Uterus (tissue), 2 donors: ENCODE data around the gene SIN3A.

Experiments
- POLR2A ChIP-seq, 2 donors: fragments of 450-650 bp; IDR thresholded peaks; one replicate each; pipeline ENCODE4 v1.6.1; 2016; ENCODE audit warnings: antibody characterized with exemption in 2 of 2, mild to moderate bottlenecking in 1 of 2, moderate library complexity in 1 of 2
- TF ChIP-seq, protein P1 (sequence below), 4 experiments: fragments of 200-600 bp in 2 of 4; fragments of 450-650 bp in 2 of 4; sonication (generic) in 2 of 4; IDR thresholded peaks; one replicate each; pipeline ENCODE4 v1.5.1; 2016 to 2019; ENCODE audit warnings: antibody characterized with exemption in 4 of 4, mild to moderate bottlenecking in 2 of 4, moderate library complexity in 1 of 4

GRCh38 chr15:75452865-75453702 is 1.6 kb upstream of the SIN3A start:
- TF ChIP-seq, protein P1, sequence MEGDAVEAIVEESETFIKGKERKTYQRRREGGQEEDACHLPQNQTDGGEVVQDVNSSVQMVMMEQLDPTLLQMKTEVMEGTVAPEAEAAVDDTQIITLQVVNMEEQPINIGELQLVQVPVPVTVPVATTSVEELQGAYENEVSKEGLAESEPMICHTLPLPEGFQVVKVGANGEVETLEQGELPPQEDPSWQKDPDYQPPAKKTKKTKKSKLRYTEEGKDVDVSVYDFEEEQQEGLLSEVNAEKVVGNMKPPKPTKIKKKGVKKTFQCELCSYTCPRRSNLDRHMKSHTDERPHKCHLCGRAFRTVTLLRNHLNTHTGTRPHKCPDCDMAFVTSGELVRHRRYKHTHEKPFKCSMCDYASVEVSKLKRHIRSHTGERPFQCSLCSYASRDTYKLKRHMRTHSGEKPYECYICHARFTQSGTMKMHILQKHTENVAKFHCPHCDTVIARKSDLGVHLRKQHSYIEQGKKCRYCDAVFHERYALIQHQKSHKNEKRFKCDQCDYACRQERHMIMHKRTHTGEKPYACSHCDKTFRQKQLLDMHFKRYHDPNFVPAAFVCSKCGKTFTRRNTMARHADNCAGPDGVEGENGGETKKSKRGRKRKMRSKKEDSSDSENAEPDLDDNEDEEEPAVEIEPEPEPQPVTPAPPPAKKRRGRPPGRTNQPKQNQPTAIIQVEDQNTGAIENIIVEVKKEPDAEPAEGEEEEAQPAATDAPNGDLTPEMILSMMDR (IDR thresholded peaks at IDR 0.05) = peak in 1 of 4 experiments; percentile 0
- no peak for TF ChIP-seq POLR2A (IDR thresholded peaks at IDR 0.05)
